ENCODE measurements around the gene KYAT1. TPM values are rescaled to one million over a fixed set of nuclear protein-coding genes. Genes with fewer than 3 reads are reported as not detected.

Gene KYAT1
- polyA plus RNA-seq, 2 of the 4 experiments (the other 2 are of a cell fraction), result 8.4 to 10.0 TPM

DNA sequence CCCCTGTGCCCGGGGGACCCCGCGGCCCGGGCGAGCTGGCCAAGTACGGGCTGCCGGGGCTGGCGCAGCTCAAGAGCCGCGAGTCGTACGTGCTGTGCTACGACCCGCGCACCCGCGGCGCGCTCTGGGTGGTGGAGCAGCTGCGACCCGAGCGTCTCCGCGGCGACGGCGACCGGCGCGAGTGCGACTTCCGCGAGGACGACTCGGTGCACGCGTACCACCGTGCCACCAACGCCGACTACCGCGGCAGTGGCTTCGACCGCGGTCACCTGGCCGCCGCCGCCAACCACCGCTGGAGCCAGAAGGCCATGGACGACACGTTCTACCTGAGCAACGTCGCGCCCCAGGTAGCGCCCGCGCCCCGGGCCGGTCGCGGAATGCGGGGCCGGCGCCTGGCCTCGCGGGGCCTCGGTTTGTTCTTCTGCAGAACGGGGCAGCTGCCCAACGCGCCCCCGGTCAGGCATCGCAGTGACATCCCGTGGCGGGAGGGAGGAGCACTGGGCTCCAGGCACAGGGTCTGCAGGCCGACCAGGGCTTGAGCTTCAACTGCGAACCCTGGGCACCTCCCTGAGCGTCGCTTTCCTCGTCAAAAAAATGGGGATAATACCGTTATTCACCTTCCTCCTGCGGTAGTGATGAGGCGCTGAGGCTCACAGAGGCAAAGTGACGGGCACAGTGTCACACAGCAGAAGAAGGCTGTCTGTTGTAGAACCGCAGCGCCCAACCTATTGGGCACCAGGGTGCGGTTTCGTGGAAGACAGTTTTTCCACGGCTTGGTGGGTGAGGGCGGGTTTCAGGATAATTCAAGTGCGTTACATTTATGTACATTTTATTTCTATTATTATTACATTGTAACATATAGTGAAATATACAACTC lies 62.7 kb downstream of the KYAT1 start:
- ATAC-seq, result peak; percentile 17 to 58
- H3K4me3 ChIP-seq, result peak overlapping the region; percentile 76
- H3K4me1 ChIP-seq, result peaks cover 11% of the 10 kb centered on the region
- peak overlapping the region; percentile 100 for H3K4me2 ChIP-seq
- peak in 1 of 2 experiments; percentile 35 for DNase-seq (ENCODE audit: low read depth in 1 of 2, low spot score in 1 of 2)
- CTCF ChIA-PET, result interaction anchor here (0.5 to 5.0 kb wide), 34 partner anchors 8 to 215 kb away, joined by 3 to 51 read pairs (median 4); partner anchors contain the start of genes PKN3, SPOUT1 and ZER1
- WGBS (ENCODE audit: missing lambda C conversion rate), result 46% methylated on average over 21 of the region's 90 CpGs
- no peaks in the 10 kb centered on the region for H3K9me3 ChIP-seq
- peak overlapping the region; percentile 90 to 93 for H3K27ac ChIP-seq
- no peak for FAIRE-seq
- POLR2A ChIA-PET, result interaction anchor here (0.8 to 2.6 kb wide), 5 partner anchors 11 to 807 kb away, joined by 3 to 24 read pairs (median 4); partner anchors contain the start of genes NTMT1, SPOUT1 and ZDHHC12
- TF ChIP-seq PHF8 (IDR thresholded peaks at IDR 0.05; ENCODE audit: borderline replicate concordance, low read depth), result no peak
- TF ChIP-seq RCOR1 (IDR thresholded peaks at IDR 0.05; ENCODE audit: low read depth, low read length), result no peak
- no peak for TF ChIP-seq RAD21 (conservative IDR thresholded peaks at IDR 0.05 in 1 of 2, IDR thresholded peaks at IDR 0.05 in 1 of 2)
- no peak for TF ChIP-seq SREBF2 (IDR thresholded peaks at IDR 0.05)
- TF ChIP-seq, protein P1, sequence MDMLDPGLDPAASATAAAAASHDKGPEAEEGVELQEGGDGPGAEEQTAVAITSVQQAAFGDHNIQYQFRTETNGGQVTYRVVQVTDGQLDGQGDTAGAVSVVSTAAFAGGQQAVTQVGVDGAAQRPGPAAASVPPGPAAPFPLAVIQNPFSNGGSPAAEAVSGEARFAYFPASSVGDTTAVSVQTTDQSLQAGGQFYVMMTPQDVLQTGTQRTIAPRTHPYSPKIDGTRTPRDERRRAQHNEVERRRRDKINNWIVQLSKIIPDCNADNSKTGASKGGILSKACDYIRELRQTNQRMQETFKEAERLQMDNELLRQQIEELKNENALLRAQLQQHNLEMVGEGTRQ (IDR thresholded peaks at IDR 0.05), result no peak
- TF ChIP-seq TP53 (CRISPR knock-in tag; IDR thresholded peaks at IDR 0.05), result no peak
- TF ChIP-seq KDM1A (IDR thresholded peaks at IDR 0.05; ENCODE audit: low read depth), result no peak
- TF ChIP-seq, protein P2, sequence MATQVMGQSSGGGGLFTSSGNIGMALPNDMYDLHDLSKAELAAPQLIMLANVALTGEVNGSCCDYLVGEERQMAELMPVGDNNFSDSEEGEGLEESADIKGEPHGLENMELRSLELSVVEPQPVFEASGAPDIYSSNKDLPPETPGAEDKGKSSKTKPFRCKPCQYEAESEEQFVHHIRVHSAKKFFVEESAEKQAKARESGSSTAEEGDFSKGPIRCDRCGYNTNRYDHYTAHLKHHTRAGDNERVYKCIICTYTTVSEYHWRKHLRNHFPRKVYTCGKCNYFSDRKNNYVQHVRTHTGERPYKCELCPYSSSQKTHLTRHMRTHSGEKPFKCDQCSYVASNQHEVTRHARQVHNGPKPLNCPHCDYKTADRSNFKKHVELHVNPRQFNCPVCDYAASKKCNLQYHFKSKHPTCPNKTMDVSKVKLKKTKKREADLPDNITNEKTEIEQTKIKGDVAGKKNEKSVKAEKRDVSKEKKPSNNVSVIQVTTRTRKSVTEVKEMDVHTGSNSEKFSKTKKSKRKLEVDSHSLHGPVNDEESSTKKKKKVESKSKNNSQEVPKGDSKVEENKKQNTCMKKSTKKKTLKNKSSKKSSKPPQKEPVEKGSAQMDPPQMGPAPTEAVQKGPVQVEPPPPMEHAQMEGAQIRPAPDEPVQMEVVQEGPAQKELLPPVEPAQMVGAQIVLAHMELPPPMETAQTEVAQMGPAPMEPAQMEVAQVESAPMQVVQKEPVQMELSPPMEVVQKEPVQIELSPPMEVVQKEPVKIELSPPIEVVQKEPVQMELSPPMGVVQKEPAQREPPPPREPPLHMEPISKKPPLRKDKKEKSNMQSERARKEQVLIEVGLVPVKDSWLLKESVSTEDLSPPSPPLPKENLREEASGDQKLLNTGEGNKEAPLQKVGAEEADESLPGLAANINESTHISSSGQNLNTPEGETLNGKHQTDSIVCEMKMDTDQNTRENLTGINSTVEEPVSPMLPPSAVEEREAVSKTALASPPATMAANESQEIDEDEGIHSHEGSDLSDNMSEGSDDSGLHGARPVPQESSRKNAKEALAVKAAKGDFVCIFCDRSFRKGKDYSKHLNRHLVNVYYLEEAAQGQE (IDR thresholded peaks at IDR 0.05), result no peak
- no peak for TF ChIP-seq EP300 (IDR thresholded peaks at IDR 0.05)
- TF ChIP-seq, protein P3, sequence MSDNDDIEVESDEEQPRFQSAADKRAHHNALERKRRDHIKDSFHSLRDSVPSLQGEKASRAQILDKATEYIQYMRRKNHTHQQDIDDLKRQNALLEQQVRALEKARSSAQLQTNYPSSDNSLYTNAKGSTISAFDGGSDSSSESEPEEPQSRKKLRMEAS (IDR thresholded peaks at IDR 0.05), result peak; percentile 47
- TF ChIP-seq ZNF302 (CRISPR knock-in tag; IDR thresholded peaks at IDR 0.05), result no peak
- peak; percentile 62; the same call in 1 of the 2 replicates for TF ChIP-seq RNF2 (IDR thresholded peaks at IDR 0.05; ENCODE audit: borderline replicate concordance, low read depth)
- TF ChIP-seq, protein P4, sequence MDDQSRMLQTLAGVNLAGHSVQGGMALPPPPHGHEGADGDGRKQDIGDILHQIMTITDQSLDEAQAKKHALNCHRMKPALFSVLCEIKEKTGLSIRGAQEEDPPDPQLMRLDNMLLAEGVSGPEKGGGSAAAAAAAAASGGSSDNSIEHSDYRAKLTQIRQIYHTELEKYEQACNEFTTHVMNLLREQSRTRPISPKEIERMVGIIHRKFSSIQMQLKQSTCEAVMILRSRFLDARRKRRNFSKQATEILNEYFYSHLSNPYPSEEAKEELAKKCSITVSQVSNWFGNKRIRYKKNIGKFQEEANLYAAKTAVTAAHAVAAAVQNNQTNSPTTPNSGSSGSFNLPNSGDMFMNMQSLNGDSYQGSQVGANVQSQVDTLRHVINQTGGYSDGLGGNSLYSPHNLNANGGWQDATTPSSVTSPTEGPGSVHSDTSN (IDR thresholded peaks at IDR 0.05), result peak; percentile 52; the same call in 1 of the 2 replicates
- TF ChIP-seq POLR2AphosphoS2 (conservative IDR thresholded peaks at IDR 0.05; ENCODE audit: low read length), result no peak
- no peak for TF ChIP-seq CHD2 (IDR thresholded peaks at IDR 0.05; ENCODE audit: low read length, partially characterized antibody)
- TF ChIP-seq, protein P5, sequence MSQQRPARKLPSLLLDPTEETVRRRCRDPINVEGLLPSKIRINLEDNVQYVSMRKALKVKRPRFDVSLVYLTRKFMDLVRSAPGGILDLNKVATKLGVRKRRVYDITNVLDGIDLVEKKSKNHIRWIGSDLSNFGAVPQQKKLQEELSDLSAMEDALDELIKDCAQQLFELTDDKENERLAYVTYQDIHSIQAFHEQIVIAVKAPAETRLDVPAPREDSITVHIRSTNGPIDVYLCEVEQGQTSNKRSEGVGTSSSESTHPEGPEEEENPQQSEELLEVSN (IDR thresholded peaks at IDR 0.05; ENCODE audit: borderline replicate concordance, low read depth), result peak; percentile 72
